HG03139 (cell line): ENCODE data around the gene DSG1.
"Not testable (repeated sequence)": the region's sequence is repeated elsewhere in the genome, so short reads cannot be mapped to it uniquely, and the experiment has no call there.

Experiments used
- ATAC-seq: cut with Tn5 transposase; IDR thresholded peaks from one replicate; pipeline ENCODE4 v1.9.1; 2021; ENCODE audit not compliant: unreplicated experiment

DSG1 gene

DNA sequence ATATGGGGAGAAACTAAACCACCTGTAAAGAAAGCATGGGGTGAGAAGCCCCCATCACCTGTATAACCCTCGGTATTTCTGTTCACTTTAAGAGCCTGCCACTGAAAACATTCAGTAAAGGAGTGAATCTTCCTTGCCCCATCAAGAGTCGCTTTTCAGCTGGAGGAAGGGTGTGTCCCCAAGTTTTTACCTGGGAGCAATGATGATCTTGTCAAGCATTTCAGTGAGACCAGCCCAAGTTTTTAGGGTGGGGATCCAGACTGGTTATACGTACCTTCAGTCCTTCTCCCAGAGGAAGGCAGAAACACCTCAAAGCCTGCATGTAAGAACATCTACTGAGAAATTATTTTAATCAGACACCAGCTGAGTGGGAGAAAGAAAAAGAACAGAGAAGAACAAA, at the start of gene DSG1:
Gene DSG1, plus strand, starts transcription at position 301 of the 400 bp plus-strand sequence. CDS start 141 bp downstream, outside the sequence.
- ATAC-seq: no peak

DNA sequence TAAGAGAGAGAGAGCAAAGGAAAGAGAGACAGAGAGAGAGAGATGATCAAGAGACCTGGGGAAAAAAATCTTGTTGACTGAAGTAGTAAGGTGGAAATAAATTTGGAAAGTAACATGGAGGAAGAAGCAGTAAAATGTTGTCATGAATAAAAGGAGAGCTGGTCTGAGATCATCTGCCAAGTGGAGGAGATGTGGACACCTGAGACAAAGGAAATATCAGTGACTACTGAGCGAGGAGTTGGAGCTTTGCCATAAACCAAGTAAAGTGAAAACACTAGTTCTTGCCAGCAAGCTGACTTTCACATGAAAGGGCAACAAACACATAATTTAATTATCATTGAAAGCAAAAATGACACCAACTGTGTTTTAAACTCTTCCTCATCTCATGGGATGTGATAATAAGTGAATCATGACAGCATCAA, 49.0 kb upstream of the DSG1 start:
- no peak for ATAC-seq

DNA sequence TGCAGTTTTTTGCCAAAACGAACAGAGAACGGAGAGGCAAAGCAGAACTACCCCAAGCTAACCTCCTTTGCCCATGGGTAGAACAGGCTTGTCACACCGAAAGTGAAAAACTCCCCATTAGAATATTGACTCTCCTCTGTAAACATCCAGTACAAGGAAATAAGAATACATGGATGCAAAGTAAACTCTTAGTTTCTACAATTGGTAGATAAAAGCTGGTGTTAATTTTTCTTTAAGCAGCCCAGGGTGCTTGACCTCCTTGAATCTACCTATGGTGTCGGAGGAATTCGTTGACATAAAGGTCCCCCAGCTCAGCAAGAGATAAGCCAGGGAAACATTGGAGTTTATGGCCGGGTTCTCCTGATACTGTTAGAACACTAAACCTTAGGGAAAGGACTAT, 48.4 kb upstream of the DSG1 start:
- ATAC-seq: no peak

DNA sequence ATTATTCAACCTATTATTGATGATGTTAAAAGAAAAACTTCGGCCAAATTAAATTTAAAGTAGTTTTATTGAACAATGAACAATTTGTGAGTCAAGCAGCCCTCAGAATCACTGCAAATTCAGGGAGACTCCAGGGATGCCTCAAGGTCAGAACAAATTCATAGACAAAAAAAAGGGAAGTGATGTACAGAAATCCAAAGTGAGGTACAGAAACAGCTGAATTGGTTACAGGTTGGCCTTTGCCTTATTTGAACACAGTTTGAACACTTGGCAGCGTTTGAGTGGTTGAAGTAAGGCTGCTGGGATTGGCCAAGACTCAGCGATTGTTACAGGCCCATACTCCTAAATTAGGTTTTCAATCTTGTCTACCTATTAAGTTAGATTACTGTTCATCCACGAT, 47.4 kb upstream of the DSG1 start:
- ATAC-seq: no peak

DNA sequence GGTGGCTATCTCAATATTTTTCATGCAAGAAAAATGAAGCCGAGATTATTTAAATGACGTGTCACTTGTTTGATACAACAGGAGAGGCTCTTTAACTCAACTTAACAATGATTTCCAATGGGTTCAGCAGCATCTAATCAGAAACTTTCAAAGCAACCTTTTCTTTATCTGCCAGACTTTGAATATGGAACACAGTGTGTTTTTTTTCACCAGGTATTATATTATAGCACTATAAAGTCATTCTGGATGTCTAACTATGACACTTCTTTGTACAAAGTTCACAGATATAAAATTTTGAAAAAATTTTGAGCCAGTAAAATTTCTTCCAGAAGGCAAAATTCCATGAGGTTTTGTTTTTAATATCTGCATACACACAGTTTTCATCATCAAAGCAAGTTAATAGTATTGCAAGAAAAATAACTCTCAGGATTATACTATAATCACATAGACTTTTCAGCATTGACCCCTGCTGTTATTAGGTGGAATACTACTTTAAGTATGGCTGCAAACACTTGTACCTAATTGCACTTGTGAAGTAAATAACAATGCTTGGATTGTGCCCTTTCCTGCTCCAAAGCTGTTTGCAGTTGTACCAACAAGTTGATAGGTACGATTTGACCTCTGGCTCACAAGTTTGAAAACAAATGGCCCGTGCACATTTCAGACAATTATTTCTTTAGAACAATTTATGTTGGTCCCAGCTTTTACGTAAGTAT, 44.0 kb upstream of the DSG1 start:
- no peak for ATAC-seq

DNA sequence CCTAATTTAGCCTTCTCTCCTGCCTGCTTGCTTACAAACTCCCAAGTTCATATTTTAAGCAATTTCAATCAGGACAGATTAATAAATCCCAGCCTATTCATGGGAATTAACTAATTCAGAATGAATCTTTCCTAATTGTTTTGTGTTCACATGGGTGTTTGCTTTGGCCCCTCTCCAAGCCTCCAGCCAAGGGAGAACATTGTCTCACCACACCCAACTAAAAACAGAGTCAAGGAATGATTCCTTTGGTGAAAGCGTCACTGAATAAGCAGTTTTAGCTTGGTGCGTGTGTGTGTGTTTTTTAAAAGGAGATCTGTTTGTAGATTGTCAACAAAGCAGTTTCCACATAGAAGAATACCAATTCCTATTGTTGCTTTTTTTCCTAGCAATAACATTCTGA, 43.0 kb upstream of the DSG1 start:
- no peak for ATAC-seq

DNA sequence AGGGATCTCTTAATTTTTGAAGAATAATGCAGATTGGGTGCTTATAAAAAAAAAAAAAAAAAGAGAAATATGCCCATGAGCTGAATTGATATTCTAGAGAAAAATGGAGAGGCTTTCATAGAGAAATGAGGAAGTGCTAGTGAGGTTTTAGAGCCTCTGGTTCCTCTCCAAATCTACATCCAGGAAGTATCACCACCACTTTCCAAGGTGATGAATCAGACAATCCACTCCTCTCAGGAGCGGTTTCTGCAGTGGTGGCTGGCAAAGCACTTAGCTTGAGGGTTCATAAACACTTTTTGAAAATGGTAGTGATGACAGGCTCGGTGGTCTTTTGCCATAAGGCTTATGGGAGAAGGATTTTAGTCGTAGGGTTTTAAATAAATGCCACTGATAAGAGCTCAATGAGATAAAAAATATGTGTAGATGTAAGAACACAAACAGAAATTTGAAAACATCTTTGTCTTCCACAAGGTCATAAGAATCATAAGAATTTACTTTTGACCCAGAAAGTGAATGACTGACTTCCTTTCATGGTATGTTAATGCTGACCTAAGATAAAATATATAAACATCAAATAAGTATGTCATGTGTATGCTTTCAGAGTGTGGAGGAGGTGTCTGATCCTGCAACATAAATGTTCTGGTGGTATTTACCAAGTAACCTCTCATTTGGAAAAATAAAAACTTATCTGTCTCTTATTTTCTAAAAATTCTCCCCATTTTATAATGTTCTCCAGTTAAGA, 42.1 kb upstream of the DSG1 start:
- ATAC-seq: no peak

DNA sequence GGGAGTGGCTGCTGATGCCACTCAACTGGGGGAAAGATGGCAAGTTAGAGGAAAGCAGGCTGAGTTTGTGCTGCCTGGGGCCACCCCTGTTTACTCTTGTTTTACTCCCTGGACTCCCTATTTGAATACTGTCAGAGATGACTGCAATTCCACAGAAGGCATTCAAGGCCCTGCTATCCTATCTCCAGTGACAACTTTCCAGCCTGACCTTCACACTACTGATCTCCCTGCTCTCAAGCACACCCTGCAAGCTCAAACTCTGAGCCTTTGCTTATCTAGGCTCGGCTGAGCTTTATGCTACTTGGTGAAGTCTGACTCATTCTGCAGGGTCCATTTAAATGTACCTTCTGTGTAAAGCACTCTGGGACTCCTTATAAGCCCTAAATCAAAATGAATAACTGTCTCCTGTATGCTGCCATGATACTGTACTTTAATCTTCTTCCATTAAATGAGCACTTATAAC, 39.3 kb upstream of the DSG1 start:
- ATAC-seq: no peak

DNA sequence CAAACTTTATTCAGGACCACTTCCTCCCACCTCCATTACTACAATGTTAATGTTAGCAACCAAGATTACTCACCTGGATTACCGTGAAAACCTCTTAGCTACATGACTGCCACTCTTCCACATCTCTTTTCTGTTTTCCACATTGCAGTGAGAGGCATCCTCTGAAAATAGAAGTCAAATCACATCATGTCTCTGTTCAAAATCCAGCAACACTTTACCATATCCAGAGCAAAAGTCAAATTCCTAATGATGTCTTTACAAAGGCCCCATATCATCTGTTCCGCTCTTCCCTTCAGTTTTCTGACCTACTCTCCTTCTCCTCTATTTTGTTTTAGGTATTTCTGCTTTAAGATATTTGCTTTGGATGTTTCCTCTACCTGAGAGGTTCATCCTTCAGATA, 37.5 kb upstream of the DSG1 start:
- no peak for ATAC-seq

DNA sequence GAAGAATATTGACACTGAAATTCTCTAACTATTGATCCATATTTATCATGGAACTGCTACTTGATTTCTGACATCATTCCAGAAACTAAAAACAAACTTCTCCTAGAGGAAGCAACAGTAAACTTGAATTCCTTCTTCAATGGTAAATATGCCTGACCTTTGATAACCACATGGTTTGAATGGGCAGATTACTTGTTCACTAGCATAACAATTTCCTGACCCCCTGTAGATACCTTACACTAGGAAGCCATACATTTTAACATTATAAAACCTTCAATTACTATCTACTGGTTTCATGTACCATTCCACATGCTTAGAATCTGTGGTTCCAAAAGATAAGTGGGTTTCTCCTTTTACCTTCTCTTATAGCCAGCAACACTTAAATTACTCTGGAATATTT, 36.5 kb upstream of the DSG1 start:
- no peak for ATAC-seq

DNA sequence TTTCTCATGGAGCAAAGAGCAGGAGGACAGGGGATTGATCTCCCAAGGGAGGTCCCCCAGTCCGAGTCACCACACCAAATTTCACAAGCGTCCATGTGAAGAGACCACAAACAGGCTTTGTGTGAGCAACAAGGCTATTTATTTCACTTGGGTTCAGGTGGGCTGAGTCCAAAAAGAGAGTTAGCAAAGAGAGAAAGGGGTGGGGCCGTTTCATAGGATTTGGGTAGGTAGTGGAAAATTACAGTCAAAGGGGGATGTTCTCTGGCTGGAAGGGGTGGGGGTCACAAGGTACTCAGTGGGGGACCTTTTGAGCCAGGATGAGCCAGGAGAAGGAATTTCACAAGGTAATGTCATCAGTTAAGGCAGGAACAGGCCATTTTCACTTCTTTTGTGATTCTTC, 28.5 kb upstream of the DSG1 start:
- ATAC-seq: not testable (repeated sequence)

DNA sequence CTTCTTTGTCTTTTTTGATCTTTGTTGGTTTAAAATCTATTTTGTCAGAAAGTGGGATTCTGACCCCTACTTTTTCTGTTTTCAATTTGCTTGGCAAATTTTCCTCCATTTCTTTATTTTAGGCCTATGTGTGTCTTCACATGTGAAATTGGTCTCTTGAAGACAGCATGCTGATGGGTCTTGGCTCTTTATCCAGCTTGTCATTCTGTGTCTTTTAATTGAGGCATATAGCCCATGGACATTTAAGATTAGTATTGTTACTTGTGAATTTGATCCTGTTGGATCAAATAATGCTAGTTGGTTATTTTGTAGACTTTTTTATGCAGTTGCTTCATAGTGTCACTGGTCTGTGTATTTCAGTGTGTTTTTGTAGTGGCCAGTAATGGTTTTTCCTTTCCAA, 26.3 kb upstream of the DSG1 start:
- no peak for ATAC-seq

DNA sequence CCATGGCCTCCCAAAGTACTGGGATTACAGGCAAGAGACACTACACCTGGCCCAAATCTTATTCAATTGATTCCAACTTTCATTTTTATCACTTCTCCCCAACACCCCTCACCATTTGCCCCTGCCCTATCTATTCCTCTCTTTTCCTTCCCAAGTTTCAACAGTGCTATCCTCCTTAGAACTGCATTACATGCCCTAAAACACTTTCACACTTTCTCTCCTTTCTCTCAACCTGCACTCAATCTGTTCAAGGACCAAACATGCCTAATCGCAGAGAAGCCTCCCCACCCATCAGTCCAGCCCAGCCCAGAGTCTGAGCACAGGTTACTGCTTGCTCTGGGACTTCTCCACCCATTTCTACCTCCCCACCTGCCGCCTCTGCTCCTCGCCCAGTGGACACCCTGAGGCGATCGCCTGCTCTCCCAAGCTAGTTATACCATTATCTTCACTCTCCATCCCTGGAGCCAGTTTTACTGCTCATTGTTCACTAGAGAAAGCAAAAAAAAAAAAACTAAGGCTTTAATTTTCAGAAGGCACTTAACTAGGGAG, 23.7 kb upstream of the DSG1 start:
- no peak for ATAC-seq

DNA sequence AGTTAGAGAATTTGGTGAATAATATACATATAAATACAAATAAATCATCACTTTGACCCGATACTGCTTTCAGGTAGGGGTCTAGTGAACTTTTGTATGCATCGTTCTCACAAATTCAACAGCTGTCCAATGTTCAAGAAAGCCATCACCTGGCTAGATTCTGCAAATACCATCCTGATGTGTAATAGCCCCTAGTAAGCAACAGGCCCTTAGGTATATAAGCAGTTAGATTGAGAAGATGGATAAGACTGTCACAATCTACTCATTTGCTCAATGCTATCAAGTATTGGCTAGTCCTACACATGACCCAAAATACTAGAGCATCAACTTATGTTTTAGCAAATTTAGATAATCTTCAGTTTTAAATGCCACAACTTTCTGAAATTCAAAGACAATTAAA, 20.7 kb upstream of the DSG1 start:
- no peak for ATAC-seq

DNA sequence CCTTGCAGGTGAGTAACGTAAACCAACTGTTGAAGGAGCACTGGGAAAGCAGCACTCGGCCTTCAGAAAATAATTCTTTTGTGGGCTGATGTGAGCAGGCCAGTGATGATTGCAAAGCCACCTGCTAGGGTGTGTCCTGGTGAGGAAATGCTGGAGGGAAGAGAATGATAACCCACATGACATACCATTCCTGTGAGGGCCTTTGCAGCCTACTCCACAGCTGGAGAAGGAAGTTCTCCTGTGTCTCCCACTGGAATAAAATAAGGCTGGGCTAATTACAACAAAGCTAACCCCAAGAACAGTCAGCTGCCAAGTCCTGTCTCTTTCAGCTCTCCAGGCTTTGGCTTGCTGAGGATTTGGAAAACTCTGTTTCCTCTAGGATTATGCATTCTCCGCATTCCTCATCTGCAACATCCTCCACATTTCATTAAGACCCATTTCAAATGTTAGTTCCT, 16.7 kb upstream of the DSG1 start:
- ATAC-seq: no peak

DNA sequence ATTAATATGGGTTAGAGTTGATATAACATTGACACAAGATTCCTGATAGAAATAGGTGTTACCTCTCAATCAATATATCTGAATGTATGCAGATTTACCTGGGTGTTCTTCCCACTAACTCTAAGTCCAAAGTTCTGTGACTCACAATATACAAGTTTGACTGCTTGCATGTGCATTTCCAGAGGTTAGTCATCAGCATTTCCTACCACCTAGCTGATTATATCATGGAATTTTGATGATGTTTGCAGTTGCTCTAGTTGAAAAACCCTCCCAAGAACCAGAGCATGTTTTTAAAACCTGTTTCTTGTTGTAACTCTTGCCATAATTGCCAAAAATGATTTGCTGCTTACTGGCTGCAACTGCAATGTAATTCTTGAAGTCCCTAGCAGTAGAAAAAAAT, 15.0 kb upstream of the DSG1 start:
- no peak for ATAC-seq

DNA sequence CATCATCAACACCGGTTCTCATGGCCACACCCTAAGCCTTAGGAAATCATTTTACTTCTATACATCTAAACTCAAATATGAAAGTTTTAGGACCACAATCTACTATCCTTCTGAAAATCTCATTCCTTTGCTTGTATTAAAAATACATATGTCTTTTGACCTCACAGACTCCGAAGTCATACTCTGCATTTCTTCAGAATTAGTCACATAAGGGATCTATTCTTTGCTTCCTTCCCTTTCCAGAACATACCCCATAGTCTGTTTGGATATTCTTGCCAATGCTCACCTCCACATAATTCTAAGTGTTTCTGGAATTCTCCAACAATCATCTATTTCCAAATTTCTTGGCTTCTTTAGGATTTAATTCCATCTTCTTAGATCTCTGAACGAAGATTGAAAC, 14.2 kb upstream of the DSG1 start:
- ATAC-seq: no peak

DNA sequence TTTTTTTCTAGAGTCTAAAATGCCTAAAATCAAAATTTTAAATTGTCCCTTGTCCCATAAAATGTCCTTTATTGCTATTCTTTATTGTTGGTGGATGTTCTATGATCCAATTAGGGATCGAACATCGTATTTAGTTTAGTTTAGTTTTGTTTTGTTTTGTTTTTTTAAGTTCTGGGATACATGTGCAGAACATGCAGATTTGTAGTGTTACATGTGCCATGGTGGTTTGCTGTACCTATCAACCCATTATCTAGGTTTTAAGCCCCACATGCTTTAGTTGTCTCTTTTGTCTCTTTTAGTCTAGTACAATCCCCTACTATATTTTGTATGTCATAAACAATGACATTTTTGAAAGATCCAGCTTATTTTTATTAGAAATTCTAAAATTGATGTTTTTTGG, 8.8 kb upstream of the DSG1 start:
- no peak for ATAC-seq

DNA sequence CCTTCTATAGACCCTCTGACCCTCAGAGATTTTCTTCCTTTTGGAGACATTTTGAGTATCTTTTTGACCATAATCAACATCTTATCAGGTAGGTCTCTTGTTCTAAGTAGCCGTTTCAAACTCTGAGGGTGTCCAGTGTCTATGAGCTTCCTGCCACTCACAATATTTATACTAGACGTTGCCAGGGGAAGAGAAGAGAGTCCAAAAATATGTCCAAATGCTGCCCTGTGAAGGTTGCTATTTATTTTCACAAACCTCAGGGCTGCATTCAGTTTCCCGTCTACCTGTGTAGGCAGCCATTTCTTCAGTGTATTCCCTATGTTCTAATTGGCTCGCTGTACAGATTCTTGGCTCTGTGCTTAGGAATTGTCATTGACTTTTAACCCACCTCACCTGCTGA, 986 bp upstream of the DSG1 start:
- no peak for ATAC-seq

DNA sequence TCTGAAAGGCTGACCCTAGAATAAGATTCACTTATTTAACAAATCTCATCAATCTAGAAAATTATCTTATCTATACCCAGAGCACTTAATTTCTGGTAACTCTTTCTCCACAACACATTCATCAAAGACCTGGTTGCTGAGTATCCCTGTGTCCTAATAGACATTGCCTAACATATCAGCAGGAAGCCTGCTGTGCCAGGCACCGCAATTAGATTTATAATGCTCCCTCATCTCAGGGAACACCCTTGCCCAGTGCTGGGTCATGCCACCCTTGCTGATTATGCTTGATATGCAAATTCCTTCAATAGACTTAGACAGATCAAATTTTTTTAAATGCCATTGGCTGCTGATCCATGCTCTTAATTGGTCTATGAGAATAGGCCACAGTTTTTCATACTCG, 3.8 kb downstream of the DSG1 start:
- ATAC-seq: no peak

DNA sequence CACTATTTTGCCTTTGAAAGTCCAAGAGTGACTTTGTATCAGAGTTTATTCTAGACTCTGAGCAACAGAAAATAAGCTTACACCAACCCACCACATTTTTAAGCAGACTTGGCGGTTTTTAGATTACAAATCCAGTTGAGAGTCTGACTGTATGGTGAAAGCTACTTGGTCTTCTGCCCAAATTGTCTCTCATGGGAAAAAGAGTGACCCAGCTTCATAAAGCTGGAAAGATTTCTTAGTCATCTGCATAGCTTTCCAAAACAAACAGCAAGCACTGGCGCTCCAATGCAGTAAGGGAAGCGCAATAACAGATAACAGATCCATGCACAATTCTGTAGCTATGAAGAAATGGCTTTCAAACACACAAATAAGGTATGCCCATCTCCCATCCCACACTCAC, 7.1 kb downstream of the DSG1 start:
- ATAC-seq: no peak

DNA sequence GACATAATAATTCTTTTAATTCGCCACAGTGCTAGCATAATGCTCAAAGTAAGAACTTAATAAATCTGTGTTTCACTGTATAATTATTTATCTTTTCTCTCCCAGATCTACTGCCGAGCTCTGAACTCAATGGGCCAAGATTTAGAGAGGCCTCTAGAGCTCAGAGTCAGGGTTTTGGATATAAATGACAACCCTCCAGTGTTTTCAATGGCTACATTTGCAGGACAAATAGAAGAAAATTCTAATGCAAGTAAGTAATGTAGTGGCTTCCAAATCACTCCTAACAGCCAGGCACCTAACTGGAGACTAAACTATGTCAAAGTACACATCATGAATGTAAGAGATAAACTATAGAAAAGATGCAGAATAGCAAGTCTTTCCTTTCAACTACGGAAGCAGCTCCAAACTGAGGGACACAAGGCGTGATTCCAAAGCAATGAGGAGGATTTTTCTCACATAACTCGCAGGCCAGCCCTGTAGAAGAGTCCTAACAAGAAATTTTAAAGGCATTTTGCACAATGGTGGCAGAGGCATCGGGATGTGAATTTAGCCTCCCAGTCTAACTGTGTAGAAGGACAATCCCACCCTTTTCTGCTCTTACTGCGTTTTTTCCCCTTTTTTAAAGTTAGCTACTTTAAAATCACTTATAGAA, 12.0 kb downstream of the DSG1 start:
- no peak for ATAC-seq
